ENCODE results near the gene IGFBP3. TPM values are rescaled to one million over a fixed set of nuclear protein-coding genes. Genes with fewer than 3 reads are reported as not detected.

Gene IGFBP3
- total and polyA plus RNA-seq, 2 of the 13 experiments (the other 11 are each of a cell fraction or from before 2014, with no cell fraction given), result 57.5 TPM; not detected in 1

- TF ChIP-seq TIGD3 (CRISPR knock-in tag; IDR thresholded peaks at IDR 0.05; ENCODE audit: borderline replicate concordance) (no peak), ZMYM3 (CRISPR knock-in tag; IDR thresholded peaks at IDR 0.05) (no peak), NR2F2 (IDR thresholded peaks at IDR 0.05; ENCODE audit: borderline replicate concordance, low read depth) (no peak), ZNF572 (CRISPR knock-in tag; IDR thresholded peaks at IDR 0.05) (0 out of 2 replicates have a peak, but pooled peaks have one; percentile 74), ZNF383 (CRISPR knock-in tag; IDR thresholded peaks at IDR 0.05; ENCODE audit: borderline replicate concordance) (no peak), TGIF2 (CRISPR knock-in tag; IDR thresholded peaks at IDR 0.05) (peak; percentile 49; the same call in 1 of the 2 replicates), MTERF4 (CRISPR knock-in tag; IDR thresholded peaks at IDR 0.05) (peak; percentile 91; the same call in 1 of the 2 replicates), ZNF451 (CRISPR knock-in tag; IDR thresholded peaks at IDR 0.05) (no peak), DR1 (CRISPR knock-in tag; IDR thresholded peaks at IDR 0.05) (no peak), ZNF513 (CRISPR knock-in tag; conservative IDR thresholded peaks at IDR 0.05) (no peak), DNMT3B (CRISPR knock-in tag; conservative IDR thresholded peaks at IDR 0.05) (no peak; the same call in 1 of the 2 replicates), ZMAT3 (CRISPR knock-in tag; conservative IDR thresholded peaks at IDR 0.05) (no peak; the same call in 1 of the 2 replicates), HNF4G (IDR thresholded peaks at IDR 0.05; ENCODE audit: borderline replicate concordance, low read depth, low read length) (no peak), HNF4G (CRISPR knock-in tag; IDR thresholded peaks at IDR 0.05; ENCODE audit: borderline replicate concordance, low read depth) (peak; percentile 57; the same call in 1 of the 2 replicates), TOE1 (CRISPR knock-in tag; IDR thresholded peaks at IDR 0.05) (no peak), ZBTB2 (CRISPR knock-in tag; IDR thresholded peaks at IDR 0.05; ENCODE audit: low read depth) (no peak; the same call in 1 of the 2 replicates), ZBTB14 (CRISPR knock-in tag; IDR thresholded peaks at IDR 0.05) (no peak), KDM5A (IDR thresholded peaks at IDR 0.05; ENCODE audit: borderline replicate concordance, low read length) (no peak), EEA1 (CRISPR knock-in tag; IDR thresholded peaks at IDR 0.05; ENCODE audit: borderline replicate concordance) (no peak), IKZF1 (IDR thresholded peaks at IDR 0.05) (no peak), CBX1 (IDR thresholded peaks at IDR 0.05; ENCODE audit: low read depth) (peak; percentile 18), ZNF672 (CRISPR knock-in tag; IDR thresholded peaks at IDR 0.05) (peak; percentile 62; the same call in 1 of the 2 replicates), ZNF598 (CRISPR knock-in tag; IDR thresholded peaks at IDR 0.05; ENCODE audit: borderline replicate concordance) (no peak), TRIM24 (CRISPR knock-in tag; IDR thresholded peaks at IDR 0.05) (no peak), ZNF549 (CRISPR knock-in tag; IDR thresholded peaks at IDR 0.05) (no peak), IRF2 (CRISPR knock-in tag; IDR thresholded peaks at IDR 0.05) (peak; percentile 69)
These were observed 28.6 kb downstream of the IGFBP3 start (continued) for GRCh38 chr7:45892407-45893035.

Measured in HepG2 (cell line).